Activated CD4-positive, alpha-beta T cell treated with anti-CD3 and anti-CD28 coated beads for 36 hours (primary cell): Measurements from ENCODE around the gene SRD5A3. TPM values are rescaled to one million over a fixed set of nuclear protein-coding genes. Genes with fewer than 3 reads are reported as not detected.

Experiments
- ATAC-seq: fragments of 200-7000 bp; cut with Tn5 transposase; one replicate; pipeline ENCODE4 v1.10.0; 2021; ENCODE audit warnings: mild to moderate bottlenecking, moderate library complexity
- CTCF ChIA-PET: fragments of 350-600 bp; sonication (Branson Sonifier 250); formaldehyde crosslinking; loops from one replicate; lab custom pipeline; 2021; ENCODE audit warnings: antibody characterized with exemption; lab: Charles Lee
- POLR2A ChIA-PET: fragments of 350-600 bp; sonication (Branson Sonifier 250); formaldehyde crosslinking; loops from one replicate; lab custom pipeline; 2021; ENCODE audit warnings: antibody characterized with exemption, inconsistent platforms; lab: Charles Lee
- DNase-seq: peaks from one replicate; pipeline ENCODE4 v3.0.0-alpha.2; 2020
- H3K27ac Mint-ChIP-seq: one replicate; pipeline ENCODE4 v1.8.0; 2021; ENCODE audit warnings: mixed read lengths
- H3K27me3 Mint-ChIP-seq: one replicate; pipeline ENCODE4 v1.8.0; 2021; ENCODE audit warnings: mixed read lengths
- H3K36me3 Mint-ChIP-seq: one replicate; pipeline ENCODE4 v1.8.0; 2021; ENCODE audit warnings: low read depth, mixed read lengths
- H3K4me1 Mint-ChIP-seq: one replicate; pipeline ENCODE4 v1.8.0; 2021; ENCODE audit warnings: mixed read lengths
- H3K4me3 Mint-ChIP-seq: one replicate; pipeline ENCODE4 v1.8.0; 2021; ENCODE audit warnings: mild to moderate bottlenecking, moderate library complexity, mixed read lengths
- H3K9me3 Mint-ChIP-seq: one replicate; pipeline ENCODE4 v1.8.0; 2021; ENCODE audit warnings: low read depth, mixed read lengths
- intact Hi-C, 2 experiments: fragments of 100-400 bp; cut with DNase I in 1 of 2; cut with micrococcal nuclease in 1 of 2; formaldehyde crosslinking; loops; one replicate each; pipeline versions ENCODE4 v1.14.2 to v1.15.1; 2022 to 2024; cut with DNase I, micrococcal nuclease
- total RNA-seq, 2 experiments: library from RNA; stranded (reverse); gene quantifications; one replicate each; pipeline ENCODE4 v1.2.3, GENCODE V29; 2021

Gene SRD5A3
- 10 to 100 TPM; 20.5 to 24.6 TPM for total RNA-seq

- peak; percentile 89 for ATAC-seq
- no peaks in the 10 kb centered on the region for H3K36me3 Mint-ChIP-seq
- ChIA-PET CTCF (interaction anchor here (0.5 to 3.2 kb wide), 28 partner anchors 9 to 664 kb away, joined by 3 to 21 read pairs (median 3); partner anchors contain the start of genes CEP135 and TMEM165), POLR2A (no interaction called here)
- H3K4me3 Mint-ChIP-seq: peak within 1 kb of the TSS; percentile 82
- no peaks in the 10 kb centered on the region for H3K27me3 Mint-ChIP-seq
- H3K4me1 Mint-ChIP-seq: peaks cover 25% of the 10 kb centered on the region
- DNase-seq: peak; percentile 89
- no peaks in the 10 kb centered on the region for H3K9me3 Mint-ChIP-seq
- peak within 1 kb of the TSS; percentile 90 for H3K27ac Mint-ChIP-seq
- intact Hi-C loops: loop anchor here (1.0 to 5.0 kb wide), 8 partner anchors 49 to 603 kb away; partner anchors contain the start of genes TMEM165 (in 2 of the 2), CEP135 (in 1 of the 2), EXOC1 (in 1 of the 2) and NMU (in 1 of the 2)
Measured at GRCh38 chr4:55345980-55346850, at the start of gene SRD5A3. Gene SRD5A3 (plus strand): TSS chr4:55346242. CDS start chr4:55346337, 95 bp downstream.

GRCh38 chr4:55297346-55297745 is 48.7 kb upstream of the SRD5A3 start:
- H3K9me3 Mint-ChIP-seq: no peaks in the 10 kb centered on the region

GRCh38 chr4:55303760-55304165 is 42.3 kb upstream of the SRD5A3 start:
- Mint-ChIP-seq H3K27me3 (peaks cover 5% of the 10 kb centered on the region), H3K27ac (no peak overlapping the region), H3K4me3 (no peak overlapping the region), H3K36me3 (no peaks in the 10 kb centered on the region), H3K9me3 (no peaks in the 10 kb centered on the region), H3K4me1 (no peaks in the 10 kb centered on the region)
- intact Hi-C loops: no loop called here
- ChIA-PET CTCF (interaction anchor here (1.0 kb wide), 1 partner anchor 42 kb away, joined by 3 read pairs; the partner anchor contains the start of gene SRD5A3), POLR2A (no interaction called here)
- DNase-seq (no peak), ATAC-seq (no peak)

More at GRCh38 chr4:55297346-55297745, 48.7 kb upstream of the SRD5A3 start:
- Mint-ChIP-seq H3K4me3 (no peak overlapping the region), H3K36me3 (no peaks in the 10 kb centered on the region), H3K27ac (no peak overlapping the region), H3K4me1 (no peaks in the 10 kb centered on the region), H3K27me3 (peaks cover 14% of the 10 kb centered on the region)
- DNase-seq (no peak), ATAC-seq (no peak)
- ChIA-PET POLR2A (no interaction called here), CTCF (interaction anchor here (0.7 kb wide), 1 partner anchor 15 kb away, joined by 4 read pairs; no protein-coding TSS in a partner anchor)
- intact Hi-C loops: no loop called here

GRCh38 chr4:55304303-55304702 is 41.7 kb upstream of the SRD5A3 start:
- peaks cover 5% of the 10 kb centered on the region for H3K27me3 Mint-ChIP-seq
- H3K27ac Mint-ChIP-seq: no peak overlapping the region
- POLR2A ChIA-PET: no interaction called here
- intact Hi-C loops: no loop called here
- CTCF ChIA-PET: interaction anchor here (1.0 kb wide), 1 partner anchor 42 kb away, joined by 3 read pairs; the partner anchor contains the start of gene SRD5A3
- no peaks in the 10 kb centered on the region for H3K4me1 Mint-ChIP-seq
- H3K36me3 Mint-ChIP-seq: no peaks in the 10 kb centered on the region
- H3K9me3 Mint-ChIP-seq: no peaks in the 10 kb centered on the region
- H3K4me3 Mint-ChIP-seq: no peak overlapping the region
- no peak for DNase-seq
- no peak for ATAC-seq

GRCh38 chr4:55308071-55308470 is 38.0 kb upstream of the SRD5A3 start:
- ATAC-seq (no peak), DNase-seq (no peak)
- H3K9me3 Mint-ChIP-seq: no peaks in the 10 kb centered on the region
- CTCF ChIA-PET: no interaction called here
- H3K27ac Mint-ChIP-seq: no peak overlapping the region
- H3K4me3 Mint-ChIP-seq: no peak overlapping the region
- no peaks in the 10 kb centered on the region for H3K36me3 Mint-ChIP-seq
- peaks cover 2% of the 10 kb centered on the region for H3K4me1 Mint-ChIP-seq
- intact Hi-C loops: no loop called here
- H3K27me3 Mint-ChIP-seq: no peaks in the 10 kb centered on the region
- POLR2A ChIA-PET: no interaction called here

GRCh38 chr4:55311792-55312488 is 34.1 kb upstream of the SRD5A3 start:
- peaks cover 5% of the 10 kb centered on the region for H3K4me1 Mint-ChIP-seq
- no peak overlapping the region for H3K4me3 Mint-ChIP-seq
- ChIA-PET CTCF (interaction anchor here (0.7 to 2.0 kb wide), 10 partner anchors 9 to 425 kb away, joined by 3 to 10 read pairs (median 4); partner anchors contain the start of gene SRD5A3), POLR2A (no interaction called here)
- intact Hi-C loops: loop anchor here in 1 of 2 experiments (5.0 kb wide), 1 partner anchor 995 kb away; no protein-coding TSS in a partner anchor
- no peak for ATAC-seq
- no peak for DNase-seq
- no peaks in the 10 kb centered on the region for H3K27me3 Mint-ChIP-seq
- no peak overlapping the region for H3K27ac Mint-ChIP-seq
- no peaks in the 10 kb centered on the region for H3K9me3 Mint-ChIP-seq
- H3K36me3 Mint-ChIP-seq: no peaks in the 10 kb centered on the region

- no peaks in the 10 kb centered on the region for H3K27me3 Mint-ChIP-seq
- no peaks in the 10 kb centered on the region for H3K36me3 Mint-ChIP-seq
- POLR2A ChIA-PET: no interaction called here
- CTCF ChIA-PET: interaction anchor here (0.6 to 2.0 kb wide), 12 partner anchors 8 to 425 kb away, joined by 3 to 10 read pairs (median 4); partner anchors contain the start of gene SRD5A3
- DNase-seq (peak; percentile 49), ATAC-seq (peak; percentile 71)
- no peak overlapping the region for H3K4me3 Mint-ChIP-seq
- H3K4me1 Mint-ChIP-seq: peaks cover 10% of the 10 kb centered on the region
- peaks cover 3% of the 10 kb centered on the region for H3K9me3 Mint-ChIP-seq
- H3K27ac Mint-ChIP-seq: no peak overlapping the region
- intact Hi-C loops: loop anchor here in 1 of 2 experiments (5.0 kb wide), 1 partner anchor 995 kb away; no protein-coding TSS in a partner anchor
Measured at GRCh38 chr4:55312489-55313101, 33.4 kb upstream of the SRD5A3 start.

GRCh38 chr4:55314141-55314820 is 31.8 kb upstream of the SRD5A3 start:
- H3K36me3 Mint-ChIP-seq: no peaks in the 10 kb centered on the region
- peaks cover 26% of the 10 kb centered on the region for H3K4me1 Mint-ChIP-seq
- DNase-seq: no peak
- H3K27me3 Mint-ChIP-seq: no peaks in the 10 kb centered on the region
- POLR2A ChIA-PET: no interaction called here
- no peak overlapping the region for H3K4me3 Mint-ChIP-seq
- peaks cover 3% of the 10 kb centered on the region for H3K9me3 Mint-ChIP-seq
- intact Hi-C loops: loop anchor here in 1 of 2 experiments (5.0 kb wide), 1 partner anchor 997 kb away; no protein-coding TSS in a partner anchor
- ATAC-seq: no peak
- CTCF ChIA-PET: no interaction called here
- H3K27ac Mint-ChIP-seq: no peak overlapping the region

DNA sequence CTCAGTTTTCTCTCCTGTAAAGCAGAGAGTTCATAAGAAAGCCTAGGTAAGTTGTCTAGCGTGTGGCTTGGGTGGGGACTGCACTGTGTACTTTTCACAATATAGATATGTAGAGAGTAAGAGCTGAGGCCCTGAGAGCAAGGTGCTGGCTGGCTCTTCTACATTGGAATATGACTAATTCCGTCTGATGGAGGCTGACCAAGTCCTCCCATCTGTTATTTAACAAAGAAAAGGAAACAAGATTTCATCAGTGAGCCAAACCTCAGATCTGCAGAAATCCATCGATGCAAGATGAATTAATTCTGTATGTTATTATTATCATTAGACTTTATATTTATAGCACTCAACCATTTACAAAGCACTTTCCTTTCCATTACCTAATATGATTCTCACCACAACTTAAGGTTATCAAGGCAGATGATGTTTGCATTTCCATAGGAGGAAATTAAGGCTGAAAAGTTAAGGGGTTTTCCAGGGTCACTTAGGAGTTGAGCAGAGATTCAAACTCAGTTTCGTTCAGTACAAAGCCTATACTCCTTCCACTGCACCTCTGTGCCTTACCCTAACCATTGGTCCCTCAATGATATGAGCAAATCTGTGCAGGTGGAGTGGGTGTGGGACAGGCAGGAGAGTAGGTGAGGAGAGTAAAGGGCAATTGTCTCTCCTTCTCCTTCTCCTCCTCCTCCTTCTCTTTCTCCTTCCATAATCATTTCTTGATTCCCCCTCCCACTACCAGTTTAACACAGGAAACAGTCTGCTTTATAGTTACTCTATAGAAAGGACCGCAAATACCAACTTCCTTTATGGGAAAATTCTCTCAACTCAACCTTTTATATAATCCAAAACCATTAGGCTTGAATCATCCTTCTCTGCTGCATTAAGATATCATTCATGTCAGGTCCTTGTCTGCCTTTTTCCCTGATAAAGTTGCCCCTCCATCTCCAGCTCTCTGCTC is 27.6 kb upstream of the SRD5A3 start:
- ATAC-seq: peak; percentile 80
- H3K36me3 Mint-ChIP-seq: no peaks in the 10 kb centered on the region

More for the DNA sequence above, 27.6 kb upstream of the SRD5A3 start:
- Mint-ChIP-seq H3K9me3 (peaks cover 3% of the 10 kb centered on the region), H3K4me1 (peaks cover 38% of the 10 kb centered on the region), H3K4me3 (no peak overlapping the region), H3K27me3 (no peaks in the 10 kb centered on the region), H3K27ac (peak overlapping the region; percentile 71)
- ChIA-PET CTCF (interaction anchor here (1.0 to 2.0 kb wide), 2 partner anchors 39 to 134 kb away, joined by 3 to 8 read pairs; no protein-coding TSS in a partner anchor), POLR2A (no interaction called here)
- intact Hi-C loops: no loop called here
- peak; percentile 26 for DNase-seq
